ENCODE data around the gene RUFY4.
"Not testable (repeated sequence)": the region's sequence is repeated elsewhere in the genome, so short reads cannot be mapped to it uniquely, and the experiment has no call there.

Gene RUFY4

DNA sequence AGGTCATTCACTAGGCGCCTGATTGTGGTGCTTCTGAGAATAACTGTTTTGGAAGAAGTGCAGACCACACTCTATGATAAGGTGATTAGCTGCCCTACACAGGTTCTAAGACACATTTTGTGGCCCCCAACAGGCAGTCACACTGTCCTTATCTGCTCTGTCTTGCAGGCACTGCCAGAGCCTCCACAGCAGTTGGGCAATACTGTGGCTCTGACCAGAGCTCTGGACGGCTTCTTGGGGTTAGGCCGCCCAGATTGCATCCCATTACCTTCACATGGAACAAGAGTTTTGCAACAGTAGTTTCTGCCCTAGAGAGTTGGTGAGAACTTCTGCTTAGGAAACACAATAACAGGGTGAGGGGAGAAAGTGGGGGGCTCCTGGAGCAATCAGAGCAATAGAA, 22.7 kb downstream of the RUFY4 start:
- DNase-seq, result no peak

DNA sequence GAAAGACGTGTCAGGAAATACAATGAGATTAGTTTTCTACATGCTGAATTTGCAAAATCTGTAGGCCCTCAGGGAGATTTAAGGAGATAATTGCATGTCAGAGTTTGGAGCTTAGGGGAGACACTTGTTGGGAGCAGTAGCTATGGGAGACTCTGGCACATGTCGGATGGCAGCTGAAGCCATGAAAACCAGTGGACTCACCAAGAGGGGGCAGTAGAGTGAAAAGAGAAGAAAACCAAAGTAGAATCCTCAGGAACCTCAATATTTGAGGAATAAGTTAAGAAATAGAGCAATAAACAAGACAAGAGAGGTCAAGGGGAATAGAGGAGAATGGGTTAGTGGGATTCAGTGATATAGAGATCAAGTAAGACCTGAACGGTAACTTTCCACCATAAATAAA, 24.8 kb downstream of the RUFY4 start:
- DNase-seq, result no peak

DNA sequence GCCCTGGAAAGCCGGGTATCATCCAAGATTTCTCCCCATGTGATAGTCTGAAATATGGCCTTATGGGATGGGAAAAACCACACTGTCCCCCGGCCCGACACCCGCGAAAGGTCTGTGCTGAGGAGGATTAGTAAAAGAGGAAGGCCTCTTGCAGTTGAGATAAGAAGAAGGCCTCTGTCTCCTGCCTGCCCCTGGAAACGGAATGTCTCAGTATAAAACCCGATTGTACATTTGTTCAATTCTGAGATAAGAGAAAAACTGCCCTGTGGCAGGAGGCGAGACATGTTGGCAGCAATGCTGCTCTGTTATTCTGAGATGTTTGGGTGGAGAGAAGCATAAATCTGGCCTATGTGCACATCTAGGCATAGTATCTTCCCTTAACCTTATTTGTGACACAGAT, 26.8 kb downstream of the RUFY4 start:
- no peak for DNase-seq

DNA sequence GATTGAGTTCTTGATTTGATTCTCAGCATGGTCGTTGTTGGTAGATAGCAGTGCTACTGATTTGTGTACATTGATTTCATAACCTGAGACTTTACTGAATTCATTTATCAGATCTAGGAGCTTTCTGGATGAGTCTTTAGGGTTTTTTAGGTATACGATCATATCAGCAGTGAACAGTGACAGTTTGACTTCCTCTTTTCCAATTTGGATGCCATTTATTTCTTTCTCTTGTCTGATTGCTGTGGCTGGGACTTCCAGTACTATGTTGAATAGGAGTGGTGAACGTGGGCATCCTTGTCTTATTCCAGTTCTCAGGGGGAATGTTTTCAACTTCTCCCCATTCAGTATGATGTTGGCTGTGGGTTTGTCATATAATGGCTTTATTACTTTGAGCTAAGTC, 28.9 kb downstream of the RUFY4 start:
- no peak for DNase-seq

DNA sequence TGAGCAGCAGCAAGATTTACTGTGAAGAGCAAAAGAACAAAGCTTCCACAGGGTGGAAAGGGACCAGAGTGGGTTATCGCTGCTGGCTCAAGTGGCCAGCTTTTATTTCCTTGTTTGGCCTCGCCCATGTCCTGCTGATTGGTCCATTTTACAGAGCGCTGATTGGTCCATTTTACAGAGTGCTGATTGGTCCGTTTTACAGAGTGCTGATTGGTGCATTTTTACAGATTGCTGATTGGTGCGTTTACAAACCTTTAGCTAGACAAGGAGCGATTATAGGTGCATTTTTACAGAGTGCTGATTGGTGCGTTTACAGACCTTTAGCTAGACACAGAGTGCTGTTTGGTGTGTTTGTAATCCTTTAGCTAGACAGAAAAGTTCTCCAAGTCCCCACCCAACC, 39.8 kb downstream of the RUFY4 start:
- not testable (repeated sequence) for DNase-seq

DNA sequence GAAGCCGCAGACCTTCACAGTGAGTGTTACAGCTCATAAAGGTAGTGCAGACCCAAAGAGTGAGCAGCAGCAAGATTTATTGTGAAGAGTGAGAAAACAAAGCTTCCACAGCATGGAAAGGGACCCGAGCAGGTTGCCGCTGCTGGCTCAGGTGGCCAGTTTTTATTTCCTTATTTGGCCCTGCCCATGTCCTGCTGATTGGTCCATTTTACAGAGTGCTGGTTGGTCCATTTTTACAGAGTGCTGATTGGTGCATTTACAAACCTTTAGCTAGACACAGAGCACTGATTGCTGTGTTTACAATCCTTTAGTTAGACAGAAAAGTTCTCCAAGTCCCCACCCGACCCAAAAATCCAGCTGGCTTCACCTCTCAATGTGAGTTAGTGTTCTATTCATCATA, 52.7 kb downstream of the RUFY4 start:
- DNase-seq, result not testable (repeated sequence)

DNA sequence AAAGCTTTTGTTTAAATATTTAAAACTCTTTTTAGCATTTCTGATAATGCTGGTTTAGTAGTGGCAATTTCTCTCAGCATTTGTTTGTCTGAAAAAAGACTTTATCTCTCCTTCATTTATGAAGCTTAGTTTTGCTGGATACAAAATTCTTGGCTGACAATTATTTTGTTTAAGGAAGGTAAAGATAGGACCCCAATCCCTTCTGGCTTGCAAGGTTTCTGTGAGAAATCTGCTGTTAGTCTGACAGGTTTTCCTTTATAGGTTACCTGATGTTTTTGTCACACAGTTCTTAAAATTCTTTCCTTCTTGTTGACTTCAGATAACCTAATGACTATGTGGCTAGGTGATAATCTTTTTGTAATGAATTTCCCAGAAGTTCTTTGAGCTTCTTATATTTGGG, 53.2 kb downstream of the RUFY4 start:
- DNase-seq, result not testable (repeated sequence)

DNA sequence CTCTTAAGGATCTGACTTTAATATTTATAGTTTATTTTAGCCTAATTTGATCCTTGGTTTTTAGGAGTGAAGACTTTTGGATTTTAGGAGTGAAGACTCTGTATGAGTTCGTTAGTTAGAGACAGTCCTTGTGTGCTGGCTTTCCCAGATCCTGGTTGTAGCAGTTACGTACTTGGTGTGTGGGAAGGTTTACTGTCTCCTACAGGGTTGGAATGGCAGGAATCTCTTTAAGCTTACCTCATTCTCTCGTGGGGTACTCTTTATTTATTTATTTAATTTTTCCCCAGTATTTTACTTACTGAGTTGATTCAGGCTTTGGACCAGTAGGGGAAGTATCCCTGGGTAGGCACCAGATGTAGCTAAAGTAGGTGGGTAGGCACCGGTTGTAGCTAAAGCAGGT, 54.9 kb downstream of the RUFY4 start:
- no peak for DNase-seq

DNA sequence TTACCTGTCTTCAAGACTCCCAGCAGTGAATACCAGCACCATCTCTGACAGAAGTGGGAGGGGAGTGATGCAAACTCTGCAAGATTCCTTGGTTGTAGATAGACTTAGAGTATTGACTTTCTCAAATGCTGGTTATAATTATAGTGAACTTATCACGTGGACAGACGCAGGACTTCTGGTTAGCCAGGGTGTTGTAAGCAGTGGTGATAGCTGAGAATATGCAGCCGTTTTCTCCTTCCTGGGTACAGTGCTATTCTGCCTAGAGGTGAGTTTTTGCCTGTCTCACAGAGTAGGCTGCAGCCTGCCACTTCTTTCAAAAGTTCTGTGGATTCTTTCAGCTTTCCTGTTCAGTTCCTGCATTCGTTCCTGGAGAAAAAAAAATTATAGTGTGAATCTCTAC, 56.0 kb downstream of the RUFY4 start:
- DNase-seq, result no peak

DNA sequence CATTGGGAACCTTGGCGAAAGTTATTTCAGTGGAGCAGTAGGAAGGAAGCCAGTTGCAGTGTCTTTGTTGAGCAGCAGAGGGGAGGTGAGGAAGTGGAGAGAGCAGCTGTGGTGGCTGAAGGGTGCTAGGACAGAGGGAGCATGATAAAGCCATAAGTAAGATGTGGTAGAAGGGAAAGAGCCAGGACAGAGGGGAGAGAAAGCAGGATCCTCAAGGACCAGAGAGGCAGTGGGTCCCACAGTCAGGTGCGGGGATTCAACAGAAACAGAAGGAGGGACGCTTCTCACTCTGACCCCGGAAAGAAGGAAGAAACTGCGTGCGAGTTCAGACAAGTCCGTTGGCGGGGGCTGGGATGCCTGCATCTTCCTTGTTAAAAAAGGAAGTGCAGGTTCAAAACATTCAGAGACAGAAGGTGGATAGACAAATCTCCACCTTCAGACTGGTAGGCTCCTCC, 56.6 kb downstream of the RUFY4 start, which contains the start of gene CXCR2:
TSS of gene CXCR2 (plus strand) at position 403 of the 455 bp plus-strand sequence. CDS start 8,774 bp downstream, outside the sequence.
- no peak for DNase-seq

DNA sequence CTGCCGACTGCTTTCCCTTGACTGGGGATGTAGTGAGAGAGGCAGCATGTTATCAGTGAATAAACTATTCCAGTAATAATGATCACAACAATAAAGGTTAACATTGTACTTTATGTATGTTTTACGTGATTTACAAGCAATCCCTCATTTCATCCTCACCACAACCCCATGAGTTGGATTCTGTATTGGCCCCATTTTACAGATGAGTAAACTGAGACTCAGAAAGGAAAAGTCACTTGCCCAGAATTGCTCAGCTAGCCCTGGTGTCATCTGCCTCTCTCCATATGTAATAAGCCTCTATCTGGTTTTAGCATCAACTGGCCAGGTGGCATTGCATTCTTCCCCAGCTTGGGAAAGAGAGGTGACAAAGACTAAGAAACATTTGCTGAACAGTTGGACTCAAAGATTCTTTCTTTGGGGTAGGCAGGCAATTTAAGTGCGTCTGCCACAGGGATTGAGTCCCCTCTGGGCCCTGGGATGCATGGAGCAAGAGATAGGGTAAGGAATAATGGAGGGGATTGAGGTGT, 58.9 kb downstream of the RUFY4 start:
- no peak for DNase-seq

DNA sequence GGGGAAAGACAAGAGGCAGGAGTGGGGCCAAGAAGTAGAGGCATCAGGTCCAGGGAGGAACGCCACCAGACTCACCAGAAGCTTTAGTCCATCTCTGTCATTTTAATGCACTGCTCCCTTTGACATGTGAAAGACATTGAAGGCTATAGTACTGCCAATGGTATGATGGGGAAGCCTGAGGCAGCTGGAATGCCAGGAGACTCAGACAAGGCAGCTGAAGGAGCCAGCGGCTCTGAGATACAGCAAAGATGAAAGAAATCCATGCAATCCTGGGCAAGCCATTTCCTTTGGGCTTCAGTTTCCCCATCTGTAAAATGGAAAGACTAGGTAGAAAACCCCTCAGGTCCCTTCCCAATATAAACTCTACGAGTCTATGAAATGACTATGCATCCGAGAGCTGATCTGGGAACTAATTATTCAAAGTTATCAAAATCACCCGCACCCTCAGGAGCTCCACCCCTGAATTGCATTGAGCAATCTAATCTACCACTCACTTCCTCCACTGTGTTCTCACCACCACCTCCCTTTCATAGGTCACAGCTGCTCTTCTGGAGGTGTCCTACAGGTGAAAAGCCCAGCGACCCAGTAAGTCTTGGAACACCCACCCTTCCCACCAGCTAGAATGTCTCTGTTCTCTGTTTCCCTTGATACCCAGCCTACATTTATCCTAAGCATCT, 59.9 kb downstream of the RUFY4 start:
- DNase-seq, result no peak

DNA sequence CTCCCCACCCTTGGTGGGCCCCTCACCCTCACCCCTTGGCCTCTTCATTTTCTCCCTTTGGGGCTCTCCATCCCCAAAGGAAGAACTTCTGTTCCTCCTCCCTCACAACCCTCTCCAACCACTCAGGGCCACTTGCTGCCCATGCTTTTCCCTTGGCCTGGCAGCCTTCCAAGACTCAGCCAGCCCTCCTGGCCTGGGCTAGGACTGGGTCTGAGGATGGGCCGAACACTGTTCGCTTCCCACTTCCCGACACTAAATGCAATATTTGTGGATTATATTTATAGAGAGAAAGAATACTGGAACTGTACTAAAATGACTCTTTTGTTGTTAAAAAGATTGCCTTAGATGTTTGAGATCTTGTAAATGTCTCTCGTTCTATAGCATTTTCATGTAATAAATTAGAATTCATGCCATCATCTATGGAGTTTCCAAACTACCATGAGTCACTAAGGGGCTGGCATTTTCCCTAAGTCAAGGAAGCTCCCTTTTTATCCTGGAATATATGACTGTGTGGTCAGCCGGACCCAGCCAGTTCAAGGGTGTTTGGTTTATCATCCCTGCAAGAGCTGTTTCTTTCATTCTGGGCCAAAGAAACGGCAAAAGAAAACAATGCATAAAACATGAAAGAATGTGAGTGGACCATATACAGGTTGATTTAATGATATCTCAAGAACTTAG, 60.5 kb downstream of the RUFY4 start:
- DNase-seq, result no peak

DNA sequence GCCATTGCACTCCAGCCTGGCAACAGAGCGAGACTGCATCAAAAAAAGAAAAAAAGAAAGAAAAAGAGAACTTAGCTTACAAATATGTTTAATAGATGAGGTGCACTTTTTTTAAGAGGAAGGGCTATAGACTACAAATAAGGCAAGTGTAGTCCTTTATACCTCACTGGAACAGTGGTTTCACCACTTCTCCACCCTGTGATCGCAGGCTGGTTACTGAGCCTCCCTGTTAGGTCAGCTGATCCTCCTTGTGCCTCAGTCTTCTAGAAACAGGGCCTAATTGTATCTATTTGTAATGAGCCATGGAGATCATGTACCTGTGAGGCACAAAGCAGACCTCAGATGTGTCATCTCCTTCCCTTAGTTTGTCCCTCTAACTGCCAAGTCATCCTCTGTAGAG, 61.3 kb downstream of the RUFY4 start:
- DNase-seq, result no peak

DNA sequence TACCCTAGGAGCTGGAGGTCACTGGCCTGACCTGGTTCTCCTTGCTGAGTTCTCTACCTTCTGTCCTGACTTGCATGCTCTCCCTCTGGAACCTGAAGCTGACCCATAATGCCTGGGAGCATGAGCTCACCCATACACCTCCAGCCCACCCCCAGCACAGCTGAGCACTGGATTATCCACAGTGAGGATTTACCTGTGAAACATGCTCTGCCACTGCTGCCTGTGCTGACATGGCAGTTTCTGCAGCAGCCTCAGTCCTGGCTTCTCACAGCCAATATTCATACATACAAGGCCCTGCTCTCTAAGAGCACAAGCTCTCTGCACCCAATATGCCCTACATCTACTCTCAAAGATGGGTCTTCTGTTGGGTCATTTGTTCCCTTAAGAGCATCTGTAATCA, 61.8 kb downstream of the RUFY4 start:
- no peak for DNase-seq

DNA sequence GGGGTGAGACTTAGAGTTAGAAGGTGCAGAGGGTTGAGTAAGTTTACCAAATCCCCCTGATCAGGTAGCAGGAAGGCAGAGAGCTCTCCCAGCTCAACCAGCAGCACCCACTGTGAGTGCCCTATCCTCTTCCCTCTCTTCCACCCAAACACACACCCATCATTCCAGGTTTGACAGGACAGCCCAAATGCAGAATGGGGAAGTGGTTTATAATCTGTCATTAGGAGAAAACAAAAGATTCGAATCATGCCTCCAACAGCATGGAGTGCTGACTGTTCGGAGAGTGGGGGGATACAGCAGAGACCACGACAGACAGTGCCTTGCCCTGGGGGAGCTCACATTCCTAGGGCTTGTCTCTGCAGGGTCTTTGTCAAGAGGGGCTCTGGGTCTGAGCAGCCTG, 68.5 kb downstream of the RUFY4 start:
- DNase-seq, result no peak

DNA sequence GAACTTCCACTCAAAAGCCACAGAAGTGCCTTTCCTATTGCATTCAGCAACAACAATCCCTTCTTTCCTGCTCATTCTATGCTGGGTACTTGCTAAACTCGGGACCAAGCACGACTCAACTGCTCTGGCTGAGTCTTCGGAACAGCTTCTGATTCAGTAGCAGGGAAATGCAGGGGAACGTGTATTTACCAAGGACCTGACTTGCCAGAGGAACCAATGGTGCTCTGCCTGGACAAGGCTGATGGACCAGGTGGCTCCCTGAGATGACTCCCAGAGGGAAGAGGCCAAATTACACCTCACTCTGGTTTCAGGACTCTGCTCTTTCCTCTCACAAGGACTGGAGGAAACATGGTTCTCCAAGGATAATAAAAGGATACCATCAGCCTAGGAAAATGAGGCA, 69.0 kb downstream of the RUFY4 start:
- DNase-seq, result no peak
